Right kidney (tissue), 9 donors: ENCODE measurements around the gene SDC4.

Source experiments
- DNase-seq: peaks from one replicate; pipeline ENCODE4 v3.0.0-alpha.2; 2016
- long read RNA-seq, 8 donors: transcript quantifications; one replicate each; lab custom pipeline, GENCODE V29; 2026

SDC4 gene, protein sequence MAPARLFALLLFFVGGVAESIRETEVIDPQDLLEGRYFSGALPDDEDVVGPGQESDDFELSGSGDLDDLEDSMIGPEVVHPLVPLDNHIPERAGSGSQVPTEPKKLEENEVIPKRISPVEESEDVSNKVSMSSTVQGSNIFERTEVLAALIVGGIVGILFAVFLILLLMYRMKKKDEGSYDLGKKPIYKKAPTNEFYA
- long read RNA-seq, donor 1, transcript SDC4-201 (5 exons, 2,613 nt) = major isoform, 28 of 28 reads
- long read RNA-seq, donor 1, partial matches to known transcripts = 0 of 28 reads
- long read RNA-seq, donor 1, other reads (novel, unspliced or antisense) = 0 of 28 reads
- long read RNA-seq, donor 2, transcript SDC4-201 (5 exons, 2,613 nt) = major isoform, 11 of 11 reads
- long read RNA-seq, donor 2, partial matches to known transcripts = 0 of 11 reads
- long read RNA-seq, donor 2, other reads (novel, unspliced or antisense) = 0 of 11 reads
- long read RNA-seq, donor 3, transcript SDC4-201 (5 exons, 2,613 nt) = major isoform, 22 of 146 reads
- long read RNA-seq, donor 3, partial matches to known transcripts = 124 of 146 reads
- long read RNA-seq, donor 3, other reads (novel, unspliced or antisense) = 0 of 146 reads
- long read RNA-seq, donor 4, transcript SDC4-201 (5 exons, 2,613 nt) = major isoform, 34 of 34 reads
- long read RNA-seq, donor 4, partial matches to known transcripts = 0 of 34 reads
- long read RNA-seq, donor 4, other reads (novel, unspliced or antisense) = 0 of 34 reads
- long read RNA-seq, donor 5, transcript SDC4-201 (5 exons, 2,613 nt) = major isoform, 32 of 32 reads
- long read RNA-seq, donor 5, partial matches to known transcripts = 0 of 32 reads
- long read RNA-seq, donor 5, other reads (novel, unspliced or antisense) = 0 of 32 reads
- long read RNA-seq, donor 6, transcript SDC4-201 (5 exons, 2,613 nt) = major isoform, 27 of 27 reads
- long read RNA-seq, donor 6, partial matches to known transcripts = 0 of 27 reads
- long read RNA-seq, donor 6, other reads (novel, unspliced or antisense) = 0 of 27 reads
- long read RNA-seq, donor 7, transcript SDC4-201 (5 exons, 2,613 nt) = major isoform, 37 of 37 reads
- long read RNA-seq, donor 7, partial matches to known transcripts = 0 of 37 reads
- long read RNA-seq, donor 7, other reads (novel, unspliced or antisense) = 0 of 37 reads
- long read RNA-seq, donor 8, transcript SDC4-201 (5 exons, 2,613 nt) = major isoform, 40 of 46 reads
- long read RNA-seq, donor 8, partial matches to known transcripts = 6 of 46 reads
- long read RNA-seq, donor 8, other reads (novel, unspliced or antisense) = 0 of 46 reads

DNA sequence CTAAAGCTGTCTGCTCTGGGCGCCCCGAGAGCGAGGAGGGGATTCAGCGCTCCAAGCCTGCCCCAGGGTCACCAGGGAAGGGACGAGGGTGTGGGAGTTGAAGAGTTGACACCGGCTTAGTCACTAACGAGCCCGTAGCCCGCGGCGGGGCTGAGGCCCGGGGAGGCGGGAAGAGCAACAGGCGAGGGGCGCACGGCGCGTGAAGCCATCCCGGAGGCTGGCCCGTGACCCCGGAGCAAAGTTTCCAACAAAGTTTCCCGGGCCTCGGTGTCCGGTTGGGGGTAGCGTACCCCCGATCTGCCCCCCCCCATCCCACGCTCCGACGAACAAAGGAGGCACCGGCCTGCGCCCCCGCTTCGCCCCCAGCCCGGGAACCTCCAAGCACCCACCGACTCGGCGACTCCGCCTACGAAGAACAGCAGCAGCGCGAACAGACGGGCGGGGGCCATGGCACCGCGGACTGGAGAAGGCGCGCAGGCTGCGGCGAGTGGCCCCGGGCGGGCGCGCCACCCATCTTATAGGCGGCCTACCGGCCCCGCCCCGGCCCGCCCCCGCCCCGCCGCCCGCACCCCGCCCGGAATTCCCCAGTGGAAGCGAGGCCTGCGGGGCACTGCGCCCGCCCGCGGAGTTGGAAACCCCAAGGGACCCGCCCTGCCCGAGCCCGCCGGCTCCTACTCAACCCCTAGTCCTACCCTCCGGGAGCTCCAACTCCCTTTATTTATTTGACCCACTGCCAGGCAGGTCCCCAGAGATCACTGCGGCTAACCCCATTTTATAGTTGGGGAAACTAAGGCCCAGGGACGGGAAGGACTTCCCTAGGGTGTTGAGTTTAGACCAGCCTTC lies at the start of gene SDC4:
TSS of gene SDC4 (minus strand) at position 489 of the 843 bp plus-strand sequence. CDS start at position 449, 40 bp downstream.
- DNase-seq = peak; percentile 67

- DNase-seq = no peak
Observed at GRCh38 chr20:45395114-45395415, 46.8 kb upstream of the SDC4 start.

GRCh38 chr20:45394221-45395113 lies 46.2 kb upstream of the SDC4 start:
- DNase-seq = no peak

DNA sequence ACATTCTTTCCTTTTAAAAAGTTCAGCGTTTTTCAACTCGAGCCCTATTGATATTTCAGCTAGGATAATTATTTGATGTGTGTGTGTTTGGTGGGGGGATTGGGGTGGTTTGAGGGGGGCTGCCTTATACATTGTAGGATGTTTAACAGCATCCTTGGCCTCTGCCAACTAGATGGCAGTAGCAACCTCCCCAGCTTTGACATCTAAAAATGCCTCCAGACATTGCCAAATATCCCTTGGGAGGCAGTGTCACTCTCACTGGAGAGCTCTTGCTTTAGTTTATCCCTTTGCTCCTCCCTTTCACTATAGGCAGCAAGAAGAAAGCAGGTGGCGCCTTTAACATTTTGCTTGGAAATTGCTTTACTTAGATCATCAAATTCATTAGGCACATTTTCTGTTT lies 44.5 kb upstream of the SDC4 start:
- no peak for DNase-seq

GRCh38 chr20:45391559-45391958 lies 43.3 kb upstream of the SDC4 start:
- DNase-seq = no peak

DNA sequence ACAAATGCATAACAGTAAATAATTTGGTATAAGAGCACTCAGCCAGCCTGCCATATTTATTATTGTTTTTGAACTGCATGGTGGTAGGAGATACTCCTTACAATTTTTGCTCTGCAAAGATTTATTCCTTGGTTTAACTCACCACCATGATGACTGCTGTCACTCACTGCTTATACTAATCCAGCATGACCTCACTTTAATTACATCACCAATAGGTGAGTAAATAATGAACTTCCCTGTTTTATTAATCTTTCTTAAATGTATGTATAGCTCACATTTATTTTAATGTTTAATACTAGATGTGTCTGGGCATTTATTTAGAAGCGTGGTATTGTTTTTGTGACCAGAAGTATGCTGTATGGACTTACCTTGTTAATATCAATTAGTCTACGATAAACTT lies 42.7 kb upstream of the SDC4 start:
- DNase-seq = no peak

DNA sequence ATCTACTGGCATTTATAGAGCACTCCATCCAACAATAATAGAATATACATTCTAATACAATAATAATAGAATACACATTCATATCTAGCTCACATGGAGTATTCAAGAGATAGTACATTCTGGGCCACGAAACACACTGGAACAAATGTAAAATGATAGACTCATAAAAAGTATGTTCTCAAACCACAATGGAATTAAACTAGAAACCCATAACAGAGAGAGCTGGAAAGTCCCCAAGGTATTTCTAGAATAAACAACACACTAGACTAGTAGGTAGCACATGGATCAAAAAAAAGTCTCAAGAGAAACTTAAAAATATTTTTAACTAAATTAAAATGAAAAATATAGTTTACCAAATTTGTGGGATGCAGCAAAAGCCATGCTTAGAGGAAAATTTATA lies 39.0 kb upstream of the SDC4 start:
- DNase-seq = no peak

DNA sequence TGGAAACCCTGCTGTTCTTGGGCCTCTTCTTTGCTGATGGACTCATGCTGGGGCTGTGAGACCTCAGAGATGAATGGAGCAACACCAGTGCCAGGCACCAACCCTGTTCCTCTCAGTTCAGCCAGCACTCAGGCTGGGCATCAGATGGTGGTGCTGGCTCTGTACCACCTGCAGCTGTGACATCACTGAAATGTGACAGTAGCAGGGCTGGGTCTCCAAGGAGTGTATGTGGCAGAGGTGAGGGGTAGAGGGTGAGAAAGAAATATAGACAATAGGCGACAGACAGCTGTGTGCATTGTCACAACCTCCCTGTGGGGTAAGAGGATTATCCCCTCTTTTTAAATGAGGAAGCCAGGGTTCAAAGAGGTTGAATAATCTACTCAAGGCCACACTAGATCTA lies 30.0 kb upstream of the SDC4 start, which contains the start of gene TP53TG5:
TSS of gene TP53TG5 (minus strand) at position 135 of the 400 bp plus-strand sequence. CDS start at position 46, 89 bp downstream.
- no peak for DNase-seq

GRCh38 chr20:45377269-45377668 lies 29.0 kb upstream of the SDC4 start:
- DNase-seq = peak; percentile 47

GRCh38 chr20:45374966-45375365 lies 26.7 kb upstream of the SDC4 start:
- no peak for DNase-seq

- DNase-seq = no peak
Observed at GRCh38 chr20:45374101-45374467, 25.9 kb upstream of the SDC4 start.

DNA sequence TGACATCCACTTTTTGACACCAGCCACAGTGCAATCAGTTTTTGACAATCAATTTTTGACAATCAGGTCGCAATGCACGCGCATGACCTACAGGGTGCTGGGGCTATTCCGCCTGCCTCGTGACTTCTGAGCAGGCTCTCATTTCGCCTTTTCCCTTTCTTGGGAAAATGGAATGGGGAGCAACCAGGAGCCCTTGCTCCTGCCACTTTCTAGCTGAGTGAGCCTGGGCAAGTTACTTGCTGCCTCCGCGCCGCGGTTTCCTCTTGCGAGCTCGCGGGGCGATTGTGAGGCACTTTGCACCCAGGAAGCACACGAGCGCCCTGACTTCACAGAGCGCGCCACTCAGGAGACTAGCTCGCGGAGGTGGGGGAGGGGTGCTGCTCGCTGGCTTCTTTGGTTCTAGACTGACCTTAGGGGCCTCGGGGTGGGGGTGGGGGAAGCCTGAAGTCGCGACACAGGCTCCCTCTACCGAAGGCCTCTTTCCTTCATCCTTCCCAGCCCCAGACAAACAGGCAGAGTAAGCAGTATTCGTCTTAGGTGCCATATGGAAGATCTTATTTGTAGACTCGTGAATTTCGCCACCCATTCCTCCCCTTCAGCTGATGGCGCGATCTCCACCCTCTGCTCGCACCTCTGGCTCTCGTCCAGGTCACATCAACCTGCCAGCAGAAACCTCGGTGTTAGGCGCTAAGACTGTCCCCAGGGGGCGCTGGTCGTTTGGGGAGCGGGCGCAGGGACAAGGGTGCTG lies 25.3 kb upstream of the SDC4 start:
- peak; percentile 73 for DNase-seq

GRCh38 chr20:45372646-45373352 lies 24.6 kb upstream of the SDC4 start:
- no peak for DNase-seq

DNA sequence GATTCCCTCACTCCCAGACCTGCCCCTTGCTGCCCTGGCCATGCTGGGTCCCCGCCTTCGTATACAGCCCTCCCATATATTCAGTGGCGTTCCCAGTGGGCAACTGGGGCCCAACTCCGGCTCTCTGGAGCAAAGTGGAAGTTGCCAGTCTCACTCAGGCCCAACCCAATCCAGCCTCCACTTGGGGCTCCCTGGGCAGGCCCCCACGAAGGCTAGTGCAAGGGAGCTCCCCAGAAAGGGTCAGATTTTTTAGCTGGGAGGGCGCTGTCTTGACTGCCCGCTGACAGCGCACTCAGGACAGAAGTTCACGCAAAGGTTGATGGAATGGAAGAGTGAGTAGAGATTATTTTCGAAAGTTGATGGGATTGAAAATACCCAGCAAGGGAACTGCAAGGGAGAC lies 24.0 kb upstream of the SDC4 start:
- DNase-seq = no peak

- no peak for DNase-seq
Observed at GRCh38 chr20:45370571-45371160, 22.4 kb upstream of the SDC4 start.

- no peak for DNase-seq
Observed at GRCh38 chr20:45368221-45368980, 20.2 kb upstream of the SDC4 start.

- no peak for DNase-seq
Observed at GRCh38 chr20:45367126-45367525, 18.9 kb upstream of the SDC4 start.

DNA sequence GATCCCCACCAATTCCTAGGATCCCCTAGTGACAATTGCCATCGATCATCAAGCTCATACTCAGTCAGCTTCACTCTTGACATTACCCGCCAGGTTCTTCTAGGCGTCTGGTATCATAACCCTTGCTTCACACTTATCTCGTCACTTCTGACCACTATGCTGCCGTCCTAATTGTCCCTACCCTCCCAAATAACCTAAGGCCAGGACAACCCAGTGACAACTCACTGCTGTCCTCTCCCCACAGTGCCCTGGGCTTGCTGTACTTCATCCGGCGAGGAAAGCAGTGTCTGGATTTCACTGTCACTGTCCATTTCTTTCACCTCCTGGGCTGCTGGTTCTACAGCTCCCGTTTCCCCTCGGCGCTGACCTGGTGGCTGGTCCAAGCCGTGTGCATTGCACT lies 18.4 kb upstream of the SDC4 start:
- no peak for DNase-seq
